ENCODE measurements around the gene MYOCD. TPM values are rescaled to one million over a fixed set of nuclear protein-coding genes. Genes with fewer than 3 reads are reported as not detected.
"Not testable (repeated sequence)": the region's sequence is repeated elsewhere in the genome, so short reads cannot be mapped to it uniquely, and the experiment has no call there.

The MYOCD gene
- total RNA-seq, 2 experiments from 2014 or later = not detected

DNA sequence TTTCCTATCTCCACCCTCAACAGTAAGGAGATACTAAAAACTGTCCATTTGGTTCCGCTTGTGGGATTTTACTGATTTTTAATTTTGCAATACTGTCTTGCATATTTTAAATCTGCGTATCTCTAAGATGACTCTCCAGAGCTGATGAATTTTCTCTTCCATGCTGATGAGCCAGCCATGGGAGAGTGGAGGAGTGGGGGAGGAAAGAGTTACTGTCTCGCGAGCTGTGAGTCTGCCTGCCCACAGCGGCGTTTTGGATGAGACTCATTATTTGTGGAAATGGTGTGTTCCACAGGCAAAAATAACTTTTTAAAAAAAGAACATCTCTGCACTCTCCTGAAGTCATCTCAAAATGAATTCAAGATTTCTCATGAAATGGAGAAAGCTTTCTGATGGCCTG lies 34.6 kb upstream of the MYOCD start:
- H3K27ac Mint-ChIP-seq = no peak overlapping the region
- H3K27me3 Mint-ChIP-seq = peaks cover 1% of the 10 kb centered on the region
- no peaks in the 10 kb centered on the region for H3K4me1 Mint-ChIP-seq
- H3K4me3 Mint-ChIP-seq = no peak overlapping the region
- no peak for ATAC-seq
- ChIA-PET POLR2A (no interaction called here), CTCF (no interaction called here)
- H3K9me3 Mint-ChIP-seq (ENCODE audit: low read depth) = peaks cover 6% of the 10 kb centered on the region
- intact Hi-C loops (cut with DNase I, micrococcal nuclease) = no loop called here
- no peak for DNase-seq
- no peaks in the 10 kb centered on the region for H3K36me3 Mint-ChIP-seq (ENCODE audit: low read depth)

DNA sequence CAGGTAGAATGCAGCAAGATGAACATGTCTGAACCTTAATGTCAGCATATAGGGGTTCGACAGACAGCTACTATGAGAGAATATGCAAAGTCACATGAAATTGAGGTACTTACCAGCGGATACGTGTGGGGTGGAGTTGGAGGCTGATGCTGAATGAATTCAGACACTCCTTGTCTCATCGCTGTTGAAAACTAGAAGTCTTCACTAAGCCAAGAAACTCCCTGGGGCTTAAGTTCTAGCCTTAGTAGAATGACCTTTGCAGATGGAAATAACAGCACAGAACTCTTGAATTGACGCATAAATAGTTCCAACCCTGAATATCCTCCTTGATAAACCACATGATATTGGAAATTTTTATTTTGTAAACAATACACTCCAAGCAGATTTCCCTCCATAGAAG lies 32.9 kb upstream of the MYOCD start:
- Mint-ChIP-seq H3K9me3 (ENCODE audit: low read depth) (peaks cover 4% of the 10 kb centered on the region), H3K27ac (no peak overlapping the region), H3K27me3 (peaks cover 2% of the 10 kb centered on the region), H3K4me1 (no peaks in the 10 kb centered on the region), H3K4me3 (no peak overlapping the region), H3K36me3 (ENCODE audit: low read depth) (no peaks in the 10 kb centered on the region)
- POLR2A ChIA-PET = no interaction called here
- ATAC-seq = no peak
- CTCF ChIA-PET = no interaction called here
- intact Hi-C loops (cut with DNase I, micrococcal nuclease) = no loop called here
- no peak for DNase-seq

DNA sequence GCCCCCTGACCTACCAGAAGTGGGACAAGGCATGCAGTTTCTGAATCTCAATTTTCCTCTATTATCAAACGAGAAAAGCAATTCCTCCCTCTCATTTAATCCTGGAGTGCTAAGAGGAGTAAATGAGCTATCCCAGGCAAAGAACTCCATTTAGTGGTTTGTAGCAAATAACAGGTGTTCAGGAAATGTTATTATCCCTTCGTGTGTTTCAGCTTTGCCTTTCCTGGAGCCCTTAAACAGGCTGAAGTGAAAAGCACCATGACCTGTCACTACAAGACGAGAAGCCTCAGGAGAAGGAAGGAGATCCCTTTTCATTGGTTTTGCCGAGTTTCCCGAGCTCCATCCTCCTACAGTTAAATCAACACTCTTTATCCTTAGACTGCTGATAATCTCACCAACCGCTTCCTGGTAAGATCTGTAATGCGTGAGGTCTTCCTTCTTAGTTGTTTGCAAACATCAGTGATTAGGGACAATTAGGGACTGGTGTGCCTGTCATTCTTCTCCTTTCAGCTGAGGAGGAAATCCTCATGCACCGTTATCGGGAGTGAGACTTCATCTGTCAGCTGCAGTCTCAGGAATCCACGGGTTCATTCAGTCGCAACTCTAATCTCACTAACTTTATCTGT lies 30.8 kb upstream of the MYOCD start:
- no peak overlapping the region for H3K27ac Mint-ChIP-seq
- POLR2A ChIA-PET = no interaction called here
- no peak for DNase-seq
- H3K4me1 Mint-ChIP-seq = no peaks in the 10 kb centered on the region
- H3K4me3 Mint-ChIP-seq = no peak overlapping the region
- CTCF ChIA-PET = no interaction called here
- ATAC-seq = no peak
- intact Hi-C loops (cut with DNase I, micrococcal nuclease) = no loop called here
- no peaks in the 10 kb centered on the region for H3K36me3 Mint-ChIP-seq (ENCODE audit: low read depth)
- peaks cover 2% of the 10 kb centered on the region for H3K27me3 Mint-ChIP-seq
- H3K9me3 Mint-ChIP-seq (ENCODE audit: low read depth) = peaks cover 6% of the 10 kb centered on the region

DNA sequence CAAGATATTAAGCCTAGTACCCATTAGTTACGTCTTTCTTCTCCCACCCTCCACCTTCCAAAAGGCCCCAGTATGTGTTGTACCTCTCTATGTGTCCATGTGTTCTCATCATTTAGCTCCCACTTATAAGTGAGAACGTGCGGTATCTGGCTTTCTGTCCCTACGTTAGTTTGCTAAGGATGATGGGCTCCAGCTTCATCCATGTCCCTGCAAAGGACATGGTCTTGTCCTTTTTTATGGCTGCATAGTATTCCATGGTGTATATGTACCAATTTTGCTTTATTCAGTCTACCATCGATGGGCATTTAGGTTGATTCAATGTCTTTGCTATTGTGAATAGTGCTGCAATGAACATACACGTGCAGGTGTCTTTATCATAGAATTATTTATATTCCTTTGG lies 29.7 kb upstream of the MYOCD start:
- H3K36me3 Mint-ChIP-seq (ENCODE audit: low read depth); intact Hi-C loops (cut with DNase I, micrococcal nuclease); H3K27me3 Mint-ChIP-seq; POLR2A ChIA-PET; H3K27ac Mint-ChIP-seq; H3K4me3 Mint-ChIP-seq; ATAC-seq; CTCF ChIA-PET; DNase-seq; H3K4me1 Mint-ChIP-seq; H3K9me3 Mint-ChIP-seq (ENCODE audit: low read depth): not testable (repeated sequence)

DNA sequence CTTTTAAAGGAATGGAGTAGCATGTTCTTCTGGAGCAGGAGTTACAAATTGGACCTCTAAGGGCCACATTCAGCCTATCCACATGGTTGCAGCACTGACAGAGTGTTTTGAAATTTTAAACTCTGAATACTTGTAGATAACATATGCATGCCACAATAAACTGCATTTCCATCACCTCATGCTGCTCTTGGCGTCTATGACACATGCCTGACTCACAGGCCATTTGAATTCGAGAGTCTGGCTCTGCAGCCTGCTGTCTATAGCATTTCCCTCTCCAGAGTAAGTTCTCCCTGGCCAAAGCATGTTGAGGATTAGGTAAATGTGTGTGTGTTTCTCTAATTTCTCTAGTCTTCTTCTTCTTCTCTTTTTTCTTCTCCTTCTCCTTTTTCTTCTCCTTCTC lies 28.7 kb upstream of the MYOCD start:
- intact Hi-C loops (cut with DNase I, micrococcal nuclease) = no loop called here
- H3K36me3 Mint-ChIP-seq (ENCODE audit: low read depth) = no peaks in the 10 kb centered on the region

GRCh38 chr17:12637745-12638651 lies 27.7 kb upstream of the MYOCD start:
- no peak overlapping the region for H3K27ac Mint-ChIP-seq

More for the DNA sequence above, 28.7 kb upstream of the MYOCD start:
- Mint-ChIP-seq H3K9me3 (ENCODE audit: low read depth) (peaks cover 2% of the 10 kb centered on the region), H3K4me1 (no peaks in the 10 kb centered on the region), H3K27ac (no peak overlapping the region), H3K27me3 (peaks cover 2% of the 10 kb centered on the region), H3K4me3 (no peak overlapping the region)
- ChIA-PET CTCF (no interaction called here), POLR2A (no interaction called here)
- no peak for ATAC-seq
- DNase-seq = no peak

GRCh38 chr17:12640364-12640763 lies 25.3 kb upstream of the MYOCD start:
- POLR2A ChIA-PET = no interaction called here
- H3K4me3 Mint-ChIP-seq = no peak overlapping the region
- peaks cover 6% of the 10 kb centered on the region for H3K9me3 Mint-ChIP-seq (ENCODE audit: low read depth)
- no peaks in the 10 kb centered on the region for H3K4me1 Mint-ChIP-seq
- H3K36me3 Mint-ChIP-seq (ENCODE audit: low read depth) = no peaks in the 10 kb centered on the region
- no peak overlapping the region for H3K27ac Mint-ChIP-seq
- H3K27me3 Mint-ChIP-seq = peaks cover 2% of the 10 kb centered on the region
- intact Hi-C loops (cut with DNase I, micrococcal nuclease) = no loop called here
- CTCF ChIA-PET = no interaction called here
- ATAC-seq (no peak), DNase-seq (no peak)

More at GRCh38 chr17:12637745-12638651, 27.7 kb upstream of the MYOCD start:
- Mint-ChIP-seq H3K36me3 (ENCODE audit: low read depth) (no peaks in the 10 kb centered on the region), H3K4me1 (no peaks in the 10 kb centered on the region), H3K4me3 (no peak overlapping the region), H3K9me3 (ENCODE audit: low read depth) (peaks cover 2% of the 10 kb centered on the region), H3K27me3 (peaks cover 2% of the 10 kb centered on the region)
- DNase-seq (no peak), ATAC-seq (no peak)
- ChIA-PET CTCF (no interaction called here), POLR2A (no interaction called here)
- intact Hi-C loops (cut with DNase I, micrococcal nuclease) = no loop called here

GRCh38 chr17:12641084-12641483 lies 24.6 kb upstream of the MYOCD start:
- DNase-seq = no peak
- H3K27ac Mint-ChIP-seq = no peak overlapping the region
- no peak for ATAC-seq
- H3K4me1 Mint-ChIP-seq = no peaks in the 10 kb centered on the region
- intact Hi-C loops (cut with DNase I, micrococcal nuclease) = no loop called here
- H3K36me3 Mint-ChIP-seq (ENCODE audit: low read depth) = no peaks in the 10 kb centered on the region
- H3K9me3 Mint-ChIP-seq (ENCODE audit: low read depth) = peaks cover 6% of the 10 kb centered on the region
- ChIA-PET CTCF (no interaction called here), POLR2A (no interaction called here)
- peaks cover under 1% of the 10 kb centered on the region for H3K27me3 Mint-ChIP-seq
- no peak overlapping the region for H3K4me3 Mint-ChIP-seq

GRCh38 chr17:12642034-12642433 lies 23.7 kb upstream of the MYOCD start:
- no peaks in the 10 kb centered on the region for H3K27me3 Mint-ChIP-seq
- H3K4me3 Mint-ChIP-seq = no peak overlapping the region
- H3K4me1 Mint-ChIP-seq = no peaks in the 10 kb centered on the region
- DNase-seq = no peak
- POLR2A ChIA-PET = no interaction called here
- intact Hi-C loops (cut with DNase I, micrococcal nuclease) = no loop called here
- CTCF ChIA-PET = no interaction called here
- H3K27ac Mint-ChIP-seq = no peak overlapping the region
- peaks cover 6% of the 10 kb centered on the region for H3K9me3 Mint-ChIP-seq (ENCODE audit: low read depth)
- no peak for ATAC-seq
- H3K36me3 Mint-ChIP-seq (ENCODE audit: low read depth) = no peaks in the 10 kb centered on the region

DNA sequence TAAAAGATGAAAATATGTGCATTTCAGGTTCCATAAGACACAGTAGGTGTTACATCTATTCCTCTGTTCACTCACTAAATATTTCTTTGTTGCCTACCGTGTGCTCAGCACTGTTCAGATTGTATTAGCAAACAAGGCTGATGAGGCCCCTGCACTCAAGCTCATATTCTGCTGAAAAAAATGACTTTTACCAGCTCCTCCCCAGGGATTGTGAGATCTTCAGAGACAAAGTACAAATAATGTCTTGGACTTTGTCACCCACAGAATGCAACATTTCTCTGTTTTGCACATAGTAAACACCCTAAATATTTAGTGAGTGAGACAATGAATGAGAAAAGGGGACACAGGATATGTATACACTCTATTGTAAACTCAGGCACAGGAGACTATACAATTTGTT lies 21.9 kb upstream of the MYOCD start:
- Mint-ChIP-seq H3K36me3 (ENCODE audit: low read depth) (no peaks in the 10 kb centered on the region), H3K27me3 (no peaks in the 10 kb centered on the region), H3K9me3 (ENCODE audit: low read depth) (peaks cover 4% of the 10 kb centered on the region), H3K4me3 (no peak overlapping the region), H3K27ac (no peak overlapping the region), H3K4me1 (no peaks in the 10 kb centered on the region)
- CTCF ChIA-PET = no interaction called here
- POLR2A ChIA-PET = no interaction called here
- intact Hi-C loops (cut with DNase I, micrococcal nuclease) = no loop called here
- ATAC-seq (no peak), DNase-seq (no peak)

DNA sequence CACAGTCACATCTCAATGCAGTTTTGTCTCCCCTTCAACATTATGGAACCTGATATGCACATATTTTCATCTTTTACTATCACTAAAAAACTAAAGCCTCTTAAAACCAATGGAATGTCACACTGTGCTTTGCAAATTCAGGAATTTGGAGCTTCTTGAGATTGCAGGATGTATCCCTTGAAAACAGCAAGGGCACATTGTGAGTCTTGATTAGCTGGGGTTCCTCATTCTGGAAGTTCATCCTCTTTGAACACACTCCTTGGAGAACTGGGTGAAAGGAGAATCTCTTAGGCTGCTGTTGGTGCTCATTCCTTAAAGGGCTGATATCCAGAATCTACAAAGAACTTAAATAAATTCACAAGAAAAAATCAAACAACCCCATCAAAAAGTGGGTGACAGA lies 21.1 kb upstream of the MYOCD start:
- ATAC-seq (no peak), DNase-seq (no peak)
- Mint-ChIP-seq H3K9me3 (ENCODE audit: low read depth) (peaks cover 4% of the 10 kb centered on the region), H3K4me1 (no peaks in the 10 kb centered on the region), H3K4me3 (no peak overlapping the region), H3K27ac (no peak overlapping the region), H3K27me3 (no peaks in the 10 kb centered on the region), H3K36me3 (ENCODE audit: low read depth) (no peaks in the 10 kb centered on the region)
- intact Hi-C loops (cut with DNase I, micrococcal nuclease) = no loop called here
- ChIA-PET POLR2A (no interaction called here), CTCF (no interaction called here)

GRCh38 chr17:12646761-12647422 lies 18.8 kb upstream of the MYOCD start:
- ATAC-seq (no peak), DNase-seq (no peak)
- Mint-ChIP-seq H3K36me3 (ENCODE audit: low read depth) (no peaks in the 10 kb centered on the region), H3K27me3 (no peaks in the 10 kb centered on the region), H3K4me1 (no peaks in the 10 kb centered on the region), H3K27ac (no peak overlapping the region), H3K9me3 (ENCODE audit: low read depth) (peaks cover 4% of the 10 kb centered on the region), H3K4me3 (no peak overlapping the region)
- POLR2A ChIA-PET = no interaction called here
- CTCF ChIA-PET = no interaction called here
- intact Hi-C loops (cut with DNase I, micrococcal nuclease) = no loop called here
